ENCODE data around the gene HTRA1.

Gene HTRA1

GRCh38 chr10:122475591-122476332, 14.4 kb downstream of the HTRA1 start:
- no peak for DNase-seq (ENCODE audit: low read depth)

DNA sequence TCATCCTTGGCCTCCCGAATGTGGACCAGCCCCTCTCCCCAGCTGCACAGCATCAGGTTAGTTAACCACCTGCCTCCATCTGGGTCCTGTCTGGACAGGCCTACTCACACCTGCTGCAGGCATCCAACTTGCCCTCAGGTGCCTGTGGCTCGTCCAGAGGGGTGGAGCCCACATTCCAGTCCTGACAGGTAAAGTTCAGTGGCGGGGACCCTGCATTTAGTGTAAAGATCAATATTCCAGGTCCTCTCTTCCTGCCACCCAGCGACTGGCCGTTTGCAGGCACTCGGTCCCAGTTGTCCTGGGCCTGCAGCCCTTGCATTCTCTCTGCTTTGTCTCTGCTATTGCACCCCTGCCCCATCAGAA, 15.0 kb downstream of the HTRA1 start:
- H3K4me3 ChIP-seq (ENCODE audit: low read depth, low read length): no peak overlapping the region
- DNase-seq (ENCODE audit: low read depth): no peak
- TF ChIP-seq, protein P1, sequence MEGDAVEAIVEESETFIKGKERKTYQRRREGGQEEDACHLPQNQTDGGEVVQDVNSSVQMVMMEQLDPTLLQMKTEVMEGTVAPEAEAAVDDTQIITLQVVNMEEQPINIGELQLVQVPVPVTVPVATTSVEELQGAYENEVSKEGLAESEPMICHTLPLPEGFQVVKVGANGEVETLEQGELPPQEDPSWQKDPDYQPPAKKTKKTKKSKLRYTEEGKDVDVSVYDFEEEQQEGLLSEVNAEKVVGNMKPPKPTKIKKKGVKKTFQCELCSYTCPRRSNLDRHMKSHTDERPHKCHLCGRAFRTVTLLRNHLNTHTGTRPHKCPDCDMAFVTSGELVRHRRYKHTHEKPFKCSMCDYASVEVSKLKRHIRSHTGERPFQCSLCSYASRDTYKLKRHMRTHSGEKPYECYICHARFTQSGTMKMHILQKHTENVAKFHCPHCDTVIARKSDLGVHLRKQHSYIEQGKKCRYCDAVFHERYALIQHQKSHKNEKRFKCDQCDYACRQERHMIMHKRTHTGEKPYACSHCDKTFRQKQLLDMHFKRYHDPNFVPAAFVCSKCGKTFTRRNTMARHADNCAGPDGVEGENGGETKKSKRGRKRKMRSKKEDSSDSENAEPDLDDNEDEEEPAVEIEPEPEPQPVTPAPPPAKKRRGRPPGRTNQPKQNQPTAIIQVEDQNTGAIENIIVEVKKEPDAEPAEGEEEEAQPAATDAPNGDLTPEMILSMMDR (IDR thresholded peaks at IDR 0.05; ENCODE audit: insufficient read depth, low read depth, low read length, missing control alignments): no peak

More at GRCh38 chr10:122475591-122476332, 14.4 kb downstream of the HTRA1 start:
- TF ChIP-seq, protein P1 (IDR thresholded peaks at IDR 0.05; ENCODE audit: insufficient read depth, low read depth, low read length, missing control alignments): no peak
- H3K4me3 ChIP-seq (ENCODE audit: low read depth, low read length): no peak overlapping the region

- DNase-seq (ENCODE audit: low read depth): no peak
- H3K4me3 ChIP-seq (ENCODE audit: low read depth, low read length): no peak overlapping the region
- TF ChIP-seq, protein P1 (IDR thresholded peaks at IDR 0.05; ENCODE audit: insufficient read depth, low read depth, low read length, missing control alignments): no peak
These were observed 16.1 kb downstream of the HTRA1 start for GRCh38 chr10:122477436-122477835.

- DNase-seq (ENCODE audit: low read depth): no peak
- no peak overlapping the region for H3K4me3 ChIP-seq (ENCODE audit: low read depth, low read length)
- TF ChIP-seq, protein P1 (IDR thresholded peaks at IDR 0.05; ENCODE audit: insufficient read depth, low read depth, low read length, missing control alignments): no peak
These were observed 17.6 kb downstream of the HTRA1 start for GRCh38 chr10:122478971-122479370.

DNA sequence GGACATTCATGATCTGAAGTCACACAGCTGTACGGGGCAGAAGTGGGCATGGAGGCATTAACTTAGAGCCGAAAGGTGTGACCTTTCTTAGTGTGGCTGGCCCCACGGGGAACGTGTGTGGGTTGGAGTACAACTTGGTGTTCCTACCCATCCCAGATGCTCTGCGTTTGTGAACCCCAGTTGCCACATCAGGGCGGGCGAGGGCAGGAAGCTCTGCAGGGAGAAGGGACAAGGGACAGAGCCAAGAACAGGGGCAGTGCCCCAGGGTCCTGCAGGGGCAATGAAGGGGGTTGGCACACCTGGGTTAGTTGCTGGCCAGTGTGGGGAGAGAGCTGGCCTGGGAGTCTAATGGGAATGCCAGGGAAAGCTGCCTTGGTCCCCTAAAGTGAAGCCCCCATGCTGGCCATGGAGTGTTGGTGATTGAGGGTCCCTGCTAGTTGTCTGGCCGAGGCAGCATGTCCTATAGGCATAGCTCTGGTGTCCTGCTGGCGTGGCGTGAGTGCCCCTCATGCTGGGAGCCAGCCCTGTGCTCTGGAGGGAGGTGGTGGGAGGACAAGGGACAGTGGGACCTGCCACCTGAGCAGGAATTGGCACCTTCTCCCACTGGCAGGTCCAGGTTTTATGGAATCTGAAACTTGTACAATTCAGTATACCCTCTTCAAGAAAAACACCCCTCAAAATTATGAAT, 18.9 kb downstream of the HTRA1 start:
- no peak overlapping the region for H3K4me3 ChIP-seq (ENCODE audit: low read depth, low read length)
- no peak for DNase-seq (ENCODE audit: low read depth)
- TF ChIP-seq, protein P1 (IDR thresholded peaks at IDR 0.05; ENCODE audit: insufficient read depth, low read depth, low read length, missing control alignments): no peak

DNA sequence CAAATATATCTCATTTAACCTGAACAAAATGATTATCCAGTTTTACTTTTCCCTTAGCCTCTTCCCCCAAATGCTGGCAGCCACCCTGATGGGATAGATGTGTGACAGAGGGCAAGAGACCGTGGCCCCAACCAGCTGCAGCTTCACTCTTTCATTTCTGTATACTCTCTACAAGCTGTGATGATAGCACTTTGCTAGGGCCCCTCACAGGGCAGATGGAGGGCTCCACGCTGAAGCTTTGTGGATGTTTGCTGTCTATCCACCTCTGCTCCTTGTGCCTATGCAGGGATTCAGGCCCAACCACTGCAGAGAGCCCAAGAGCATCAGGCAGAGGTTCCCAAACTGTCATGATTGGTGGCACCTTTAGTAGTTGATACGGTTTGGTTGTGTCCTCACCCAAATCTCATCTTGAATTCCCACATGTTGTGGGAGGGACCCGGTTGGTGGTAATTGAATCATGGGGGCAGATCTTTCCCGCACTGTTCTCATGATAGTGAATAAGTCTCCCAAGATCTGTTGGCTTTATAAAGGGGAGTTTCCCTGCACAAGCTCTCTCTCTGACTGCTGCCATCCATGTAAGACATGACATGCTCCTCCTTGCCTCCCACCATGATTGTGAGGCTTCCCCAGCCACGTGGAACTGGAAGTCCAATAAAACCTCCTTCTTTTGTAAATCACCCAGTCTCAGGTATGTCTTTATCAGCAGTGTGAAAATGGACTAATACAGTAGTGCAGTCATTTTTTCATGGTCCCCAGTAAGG, 20.1 kb downstream of the HTRA1 start:
- no peak for DNase-seq (ENCODE audit: low read depth)
- TF ChIP-seq, protein P1 (IDR thresholded peaks at IDR 0.05; ENCODE audit: insufficient read depth, low read depth, low read length, missing control alignments): no peak
- H3K4me3 ChIP-seq (ENCODE audit: low read depth, low read length): no peak overlapping the region

All from GM12865 (cell line).